ENCODE measurements around the gene KLC4.

- TF ChIP-seq CTCF (IDR thresholded peaks at IDR 0.05; ENCODE audit: low read length) (no peak), EZH2 (IDR thresholded peaks at IDR 0.05; ENCODE audit: borderline replicate concordance, low read length) (no peak)
Measured at GRCh38 chr6:43103253-43103876, 43.9 kb downstream of the KLC4 start.
